Colonic mucosa (tissue), 4 donors: ENCODE data around the gene ZDHHC22. TPM values are rescaled to one million over a fixed set of nuclear protein-coding genes. Genes with fewer than 3 reads are reported as not detected.

ENCODE experiments used
- DNase-seq: peaks from one replicate; pipeline ENCODE4 v3.0.0-alpha.2; 2020
- H3K27ac ChIP-seq: fragments of 200-600 bp; one replicate; pipeline ENCODE4 v1.8.0; 2021
- H3K27me3 ChIP-seq: fragments of 200-600 bp; one replicate; pipeline ENCODE4 v1.8.0; 2021
- H3K36me3 ChIP-seq: fragments of 200-600 bp; one replicate; pipeline ENCODE4 v1.8.0; 2021
- H3K4me1 ChIP-seq: fragments of 200-600 bp; one replicate; pipeline ENCODE4 v1.8.0; 2021; ENCODE audit warnings: mild to moderate bottlenecking
- H3K4me3 ChIP-seq: fragments of 200-600 bp; one replicate; pipeline ENCODE4 v1.8.0; 2021
- H3K9ac ChIP-seq, 2 donors: one replicate each; pipeline ENCODE4 v1.7.0; 2013; ENCODE audit warnings: control low read depth in 2 of 2, low read depth in 2 of 2, low read length in 2 of 2
- H3K9me3 ChIP-seq: fragments of 200-600 bp; one replicate; pipeline ENCODE4 v1.8.0; 2021
- CTCF ChIP-seq: fragments of 200-600 bp; IDR thresholded peaks from one replicate; pipeline ENCODE4 v1.8.0; 2022; ENCODE audit warnings: antibody characterized with exemption, mild to moderate bottlenecking
- intact Hi-C: fragments of 100-400 bp; cut with DNase I; formaldehyde crosslinking; loops from one replicate; pipeline ENCODE4 v1.14.1; 2022
- total RNA-seq, 2 donors: library from RNA; stranded (reverse); fragmentation: NEBNext Ultra II Directional in 1 of 2; extraction: Animal tissue kit (Norgen Biotek cat#: 25700) in 1 of 2; gene quantifications; one replicate each; pipeline ENCODE4 v1.2.1, GENCODE V29; 2021
- donor health status: healthy.
- donor health status: DM: no; HTN: no; CAD: no.
- donor health status: DM: no; HTN: no; CAD: no.

The ZDHHC22 gene
- total RNA-seq, 2 donors from 2014 or later = 0.07 to 0.42 TPM

- Histone ChIP-seq H3K9ac (peak overlapping the region in 1 of 2 donors; percentile 42), H3K27ac (peak overlapping the region; percentile 98), H3K27me3 (no peaks in the 10 kb centered on the region), H3K4me1 (peaks cover 14% of the 10 kb centered on the region), H3K4me3 (no peak overlapping the region), H3K9me3 (no peaks in the 10 kb centered on the region), H3K36me3 (no peaks in the 10 kb centered on the region)
- no peak for DNase-seq
- intact Hi-C loops = no loop called here
- no peak for TF ChIP-seq CTCF
These were observed 40.6 kb downstream of the ZDHHC22 start for GRCh38 chr14:77100961-77101360.

- intact Hi-C loops = no loop called here
- Histone ChIP-seq H3K9ac (peak overlapping the region in 1 of 2 donors; percentile 98), H3K36me3 (no peaks in the 10 kb centered on the region), H3K27me3 (no peaks in the 10 kb centered on the region), H3K27ac (peak overlapping the region; percentile 98), H3K4me1 (peaks cover 14% of the 10 kb centered on the region), H3K9me3 (no peaks in the 10 kb centered on the region), H3K4me3 (peak overlapping the region; percentile 70)
- peak; percentile 50 for DNase-seq
- no peak for TF ChIP-seq CTCF
These were observed 42.0 kb downstream of the ZDHHC22 start for GRCh38 chr14:77099425-77100167.

- Histone ChIP-seq H3K9me3 (no peaks in the 10 kb centered on the region), H3K4me1 (peaks cover 14% of the 10 kb centered on the region), H3K27ac (peak overlapping the region; percentile 98), H3K4me3 (peak overlapping the region; percentile 70), H3K27me3 (no peaks in the 10 kb centered on the region), H3K36me3 (no peaks in the 10 kb centered on the region), H3K9ac (peak overlapping the region; percentile 98 to 99)
- peak; percentile 47 for DNase-seq
- intact Hi-C loops = no loop called here
- TF ChIP-seq CTCF = no peak
These were observed 42.9 kb downstream of the ZDHHC22 start for GRCh38 chr14:77098529-77099353.

- peaks cover 14% of the 10 kb centered on the region for H3K4me1 ChIP-seq
These were observed 43.7 kb downstream of the ZDHHC22 start, which contains the start of gene CIPC for GRCh38 chr14:77097700-77098528. CIPC (plus strand) TSS chr14:77098258; CDS start chr14:77105709, 7,451 bp downstream.

More at GRCh38 chr14:77097700-77098528, 43.7 kb downstream of the ZDHHC22 start, which contains the start of gene CIPC:
- no peak for TF ChIP-seq CTCF
- Histone ChIP-seq H3K27me3 (no peaks in the 10 kb centered on the region), H3K27ac (peak within 1 kb of the TSS; percentile 98), H3K9ac (peak within 1 kb of the TSS; percentile 98 to 99), H3K4me3 (peak within 1 kb of the TSS; percentile 70), H3K36me3 (no peaks in the 10 kb centered on the region), H3K9me3 (no peaks in the 10 kb centered on the region)
- intact Hi-C loops = no loop called here
- peak; percentile 100 for DNase-seq
